H9 (cell line): Measurements from ENCODE around the gene ARNT2. TPM values are rescaled to one million over a fixed set of nuclear protein-coding genes. Genes with fewer than 3 reads are reported as not detected.

Source experiments
- DNase-seq: peaks from one replicate; pipeline ENCODE4 v3.0.0-alpha.2; 2017
- H2AFZ ChIP-seq: one replicate; pipeline ENCODE4 v1.6.1; 2013; ENCODE audit warnings: mild to moderate bottlenecking, low read length, control low read depth, moderate library complexity
- H2AK5ac ChIP-seq: 2 replicates; pipeline ENCODE4 v1.6.1; 2013; ENCODE audit warnings: low read length, control low read depth, mixed read lengths; ENCODE audit not compliant: insufficient read length
- H2BK120ac ChIP-seq: one replicate; pipeline ENCODE4 v1.6.1; 2013; ENCODE audit warnings: low read depth, mild to moderate bottlenecking, low read length, control low read depth, inconsistent platforms; ENCODE audit not compliant: poor library complexity, severe bottlenecking
- H2BK12ac ChIP-seq: 2 replicates; pipeline ENCODE4 v1.6.1; 2013; ENCODE audit warnings: low read length, control low read depth, mixed read lengths, low read depth; ENCODE audit not compliant: insufficient read length
- H2BK15ac ChIP-seq: 2 replicates; pipeline ENCODE4 v1.6.1; 2013; ENCODE audit warnings: low read depth, low read length, control low read depth
- H2BK20ac ChIP-seq: one replicate; pipeline ENCODE4 v1.6.1; 2013; ENCODE audit warnings: low read depth, mild to moderate bottlenecking, low read length, control low read depth, inconsistent platforms; ENCODE audit not compliant: poor library complexity, severe bottlenecking
- H2BK5ac ChIP-seq: 2 replicates; pipeline ENCODE4 v1.6.1; 2013; ENCODE audit warnings: low read length, control low read depth, mixed read lengths; ENCODE audit not compliant: insufficient read length
- H3K14ac ChIP-seq: 2 replicates; pipeline ENCODE4 v1.6.1; 2013; ENCODE audit warnings: low read length, control low read depth; ENCODE audit not compliant: insufficient read depth
- H3K18ac ChIP-seq: 2 replicates; pipeline ENCODE4 v1.6.1; 2013; ENCODE audit warnings: low read depth, mild to moderate bottlenecking, mixed read lengths, low read length, control low read depth; ENCODE audit not compliant: insufficient read length
- H3K23ac ChIP-seq: 2 replicates; pipeline ENCODE4 v1.6.1; 2013; ENCODE audit warnings: low read length, control low read depth, mixed read lengths, low read depth; ENCODE audit not compliant: insufficient read length
- H3K23me2 ChIP-seq: 2 replicates; pipeline ENCODE4 v1.6.1; 2013; ENCODE audit warnings: low read depth, mild to moderate bottlenecking, mixed read lengths, low read length, control low read depth; ENCODE audit not compliant: insufficient read length, poor library complexity, severe bottlenecking
- H3K27ac ChIP-seq: 2 replicates; pipeline ENCODE4 v1.5.1; 2013; ENCODE audit warnings: low read length, control low read depth, mixed read lengths, low read depth; ENCODE audit not compliant: insufficient read length
- H3K27me3 ChIP-seq: 2 replicates; pipeline ENCODE4 v1.6.1; 2013; ENCODE audit warnings: low read length, control low read depth, inconsistent platforms; ENCODE audit not compliant: insufficient read depth
- H3K4ac ChIP-seq: 2 replicates; pipeline ENCODE4 v1.6.1; 2013; ENCODE audit warnings: low read depth, mild to moderate bottlenecking, control low read depth, inconsistent platforms, low read length, moderate library complexity
- H3K4me1 ChIP-seq: 2 replicates; pipeline ENCODE4 v1.6.1; 2013; ENCODE audit warnings: low read length, control low read depth, inconsistent platforms; ENCODE audit not compliant: insufficient read depth
- H3K4me2 ChIP-seq: 2 replicates; pipeline ENCODE4 v1.6.1; 2013; ENCODE audit warnings: low read length, control low read depth, mixed read lengths; ENCODE audit not compliant: insufficient read length, insufficient read depth
- H3K56ac ChIP-seq: 2 replicates; pipeline ENCODE4 v1.6.1; 2013; ENCODE audit warnings: low read depth, mild to moderate bottlenecking, mixed read lengths, low read length, control low read depth; ENCODE audit not compliant: insufficient read length
- H3K79me1 ChIP-seq: 2 replicates; pipeline ENCODE4 v1.6.1; 2013; ENCODE audit warnings: low read depth, mild to moderate bottlenecking, moderate library complexity, low read length, control low read depth, inconsistent platforms; ENCODE audit not compliant: insufficient read depth, poor library complexity, severe bottlenecking
- H3K79me2 ChIP-seq: 2 replicates; pipeline ENCODE4 v1.6.1; 2013; ENCODE audit warnings: low read length, control low read depth, inconsistent platforms; ENCODE audit not compliant: insufficient read depth
- H3K9ac ChIP-seq: 2 replicates; pipeline ENCODE4 v1.6.1; 2013; ENCODE audit warnings: low read length, control low read depth, mixed read lengths; ENCODE audit not compliant: insufficient read length; ENCODE audit errors: extremely low read depth
- H3K9me3 ChIP-seq: one replicate; pipeline ENCODE4 v1.6.1; 2013; ENCODE audit warnings: low read depth, low read length, inconsistent platforms; ENCODE audit not compliant: control insufficient read depth
- H3T11ph ChIP-seq: one replicate; pipeline ENCODE4 v1.6.1; 2013; ENCODE audit warnings: mild to moderate bottlenecking, low read length, control low read depth, inconsistent platforms
- H4K20me1 ChIP-seq: one replicate; pipeline ENCODE4 v1.6.1; 2013; ENCODE audit not compliant: control insufficient read depth, insufficient read length, insufficient read depth
- H4K5ac ChIP-seq: 2 replicates; pipeline ENCODE4 v1.6.1; 2013; ENCODE audit warnings: low read depth, mild to moderate bottlenecking, mixed read lengths, low read length, control low read depth; ENCODE audit not compliant: insufficient read length
- H4K8ac ChIP-seq: replicated peaks from 2 replicates; pipeline ENCODE4 v1.6.1; 2013; ENCODE audit warnings: low read length, control low read depth, mixed read lengths, low read depth; ENCODE audit not compliant: insufficient read length
- H4K91ac ChIP-seq: 2 replicates; pipeline ENCODE4 v1.6.1; 2013; ENCODE audit warnings: low read depth, mild to moderate bottlenecking, moderate library complexity, mixed read lengths, low read length, control low read depth; ENCODE audit not compliant: insufficient read length
- H3K27ac Mint-ChIP-seq, 3 experiments: 2 replicates in 2 of 3; 3 replicates in 1 of 3; pipeline ENCODE4 v1.8.0; 2020 to 2021; ENCODE audit warnings: mixed read lengths in 3 of 3, mild to moderate bottlenecking in 1 of 3, moderate library complexity in 1 of 3
- H3K27me3 Mint-ChIP-seq: 2 replicates; pipeline ENCODE4 v1.8.0; 2021; ENCODE audit warnings: low read depth, mild to moderate bottlenecking, moderate library complexity, mixed read lengths
- H3K36me3 Mint-ChIP-seq, 3 experiments: 2 replicates in 2 of 3; 3 replicates in 1 of 3; pipeline ENCODE4 v1.8.0; 2020 to 2021; ENCODE audit warnings: low read depth in 3 of 3, mixed read lengths in 3 of 3; ENCODE audit not compliant: insufficient read depth in 1 of 3
- H3K4me1 Mint-ChIP-seq, 2 experiments: 2 replicates each; pipeline ENCODE4 v1.8.0; 2020; ENCODE audit warnings: mixed read lengths in 2 of 2
- H3K4me3 Mint-ChIP-seq, 2 experiments: 2 replicates in 1 of 2; 3 replicates in 1 of 2; pipeline ENCODE4 v1.8.0; 2020 to 2021; ENCODE audit warnings: mild to moderate bottlenecking in 2 of 2, mixed read lengths in 2 of 2, moderate library complexity in 1 of 2
- H3K9me3 Mint-ChIP-seq, 2 experiments: 2 replicates in 1 of 2; 3 replicates in 1 of 2; pipeline ENCODE4 v1.8.0; 2020; ENCODE audit warnings: mild to moderate bottlenecking in 2 of 2, mixed read lengths in 2 of 2, moderate library complexity in 1 of 2
- CTCF ChIP-seq: fragments of 200-600 bp; sonication (generic); conservative IDR thresholded peaks from 3 replicates; pipeline ENCODE4 v1.8.0; 2021; ENCODE audit warnings: antibody characterized with exemption, mild to moderate bottlenecking
- WGBS: extraction: QIAGEN DNeasy Blood & Tissue Kit; methylation state at CpG from one replicate; pipeline ENCODE4 v1.1.7; 2013; ENCODE audit warnings: missing lambda C conversion rate, low lambda C conversion rate, mixed read lengths; ENCODE audit not compliant: insufficient read length; ENCODE audit errors: extremely low coverage; 5-methylcytosine and 5-hydroxymethylcytosine counted together
- total RNA-seq: library from RNA; stranded (reverse); gene quantifications from 2 replicates; pipeline ENCODE4 v1.2.1, GENCODE V29; 2021

The ARNT2 gene
- total RNA-seq, 1 experiment from 2014 or later: 10.5 TPM

- H2BK120ac ChIP-seq: no peak overlapping the region
- H3K4me1 ChIP-seq: no peaks in the 10 kb centered on the region
- no peak overlapping the region for H3K23ac ChIP-seq
- no peak overlapping the region for H4K5ac ChIP-seq
- Mint-ChIP-seq H3K27me3 (no peaks in the 10 kb centered on the region), H3K4me3 (no peak overlapping the region), H3K9me3 (no peaks in the 10 kb centered on the region), H3K36me3 (peaks cover 0 to 14% (median 10%) of the 10 kb centered on the region in 3 experiments; a peak in 6 of 7 replicates), H3K27ac (no peak overlapping the region), H3K4me1 (peaks cover 14% of the 10 kb centered on the region in 2 experiments)
- DNase-seq: no peak
- H3K27ac ChIP-seq: no peak overlapping the region
- WGBS: no CpG with 5 or more reads among the region's 4 CpGs
- no peaks in the 10 kb centered on the region for H3K23me2 ChIP-seq
- no peaks in the 10 kb centered on the region for H3K79me1 ChIP-seq
- H2BK20ac ChIP-seq: no peak overlapping the region
- no peak overlapping the region for H2BK15ac ChIP-seq
- H3K9ac ChIP-seq: no peak overlapping the region
- no peak overlapping the region for H3T11ph ChIP-seq
- H4K8ac ChIP-seq: no peak overlapping the region
- H2AK5ac ChIP-seq: no peak overlapping the region
- H2BK12ac ChIP-seq: no peak overlapping the region
- H3K4ac ChIP-seq: no peak overlapping the region
- no peaks in the 10 kb centered on the region for H3K27me3 ChIP-seq
- no peaks in the 10 kb centered on the region for H3K9me3 ChIP-seq
- H4K20me1 ChIP-seq: no peaks in the 10 kb centered on the region
- no peak overlapping the region for H3K14ac ChIP-seq
- no peak overlapping the region for H3K56ac ChIP-seq
- H2BK5ac ChIP-seq: no peak overlapping the region
- H3K4me2 ChIP-seq: no peak overlapping the region
- no peaks in the 10 kb centered on the region for H3K79me2 ChIP-seq
- no peak overlapping the region for H2AFZ ChIP-seq
- no peak overlapping the region for H4K91ac ChIP-seq
- H3K18ac ChIP-seq: no peak overlapping the region
- TF ChIP-seq CTCF: no peak
These were observed 157.9 kb downstream of the ARNT2 start for GRCh38 chr15:80562033-80562432.
